GM21423 (cell line): ENCODE results near the gene SYNRG.

Source experiments
- ATAC-seq: cut with Tn5 transposase; IDR thresholded peaks from one replicate; pipeline ENCODE4 v1.9.1; 2021; ENCODE audit warnings: mild to moderate bottlenecking, moderate library complexity; ENCODE audit not compliant: unreplicated experiment

SYNRG gene

GRCh38 chr17:37605813-37606505, 3.3 kb downstream of the SYNRG start:
- ATAC-seq: no peak

DNA sequence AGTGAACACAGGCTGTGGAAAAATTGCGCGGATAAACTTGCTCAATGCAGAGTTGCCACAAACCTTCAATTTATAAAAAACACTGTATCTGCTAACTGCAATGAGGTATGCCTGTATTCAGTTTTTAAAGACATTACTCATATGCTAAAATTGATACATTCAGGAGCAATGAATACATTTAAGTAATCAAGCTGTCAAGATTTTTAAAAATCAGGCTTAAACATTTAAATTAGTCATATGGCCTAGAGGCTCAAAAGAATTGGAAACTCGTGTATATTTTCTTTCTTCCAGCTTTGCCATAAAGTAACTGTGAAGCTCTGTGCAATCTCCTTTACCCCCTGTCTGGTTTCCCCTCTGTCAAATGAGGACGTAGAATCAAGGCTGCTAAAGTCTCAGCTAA, 4.1 kb downstream of the SYNRG start:
- ATAC-seq: no peak

DNA sequence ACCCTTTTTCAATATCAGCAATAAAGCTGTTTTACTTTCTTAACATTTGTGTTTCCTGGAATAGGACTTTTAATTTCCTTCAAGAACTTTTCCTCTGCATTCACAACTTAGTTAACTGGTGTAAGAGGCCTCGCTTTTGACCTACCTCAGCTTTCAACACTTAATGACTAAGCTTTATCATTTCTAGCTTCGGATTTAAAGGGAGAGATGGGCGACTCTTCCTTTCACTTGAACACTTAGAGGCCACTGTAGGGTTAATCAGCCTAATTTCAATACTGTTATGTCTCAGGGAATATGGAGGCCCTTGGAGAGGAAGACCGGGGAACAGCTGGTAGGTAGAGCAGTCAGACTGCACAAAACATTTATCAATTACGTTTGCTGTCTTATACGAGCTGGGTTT, 4.7 kb downstream of the SYNRG start:
- no peak for ATAC-seq

DNA sequence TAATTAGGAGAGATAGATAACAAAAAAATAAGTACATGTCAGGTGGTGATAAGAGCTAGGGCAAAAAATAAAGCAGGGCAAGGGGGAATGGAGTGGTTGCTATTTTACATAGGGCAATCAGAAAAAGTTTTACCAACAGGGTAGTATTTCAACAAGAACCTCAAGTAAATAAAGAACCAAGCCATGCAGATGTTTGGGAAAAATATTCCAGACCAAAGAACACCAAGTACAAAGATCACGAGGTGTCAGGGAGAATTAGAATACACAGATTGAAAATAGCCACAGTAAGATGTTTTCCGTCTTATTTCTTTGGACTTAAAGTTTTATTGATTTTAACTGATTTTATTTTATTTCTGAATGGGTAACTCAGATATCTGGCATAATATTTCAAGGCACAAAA, 11.1 kb downstream of the SYNRG start:
- ATAC-seq: no peak

DNA sequence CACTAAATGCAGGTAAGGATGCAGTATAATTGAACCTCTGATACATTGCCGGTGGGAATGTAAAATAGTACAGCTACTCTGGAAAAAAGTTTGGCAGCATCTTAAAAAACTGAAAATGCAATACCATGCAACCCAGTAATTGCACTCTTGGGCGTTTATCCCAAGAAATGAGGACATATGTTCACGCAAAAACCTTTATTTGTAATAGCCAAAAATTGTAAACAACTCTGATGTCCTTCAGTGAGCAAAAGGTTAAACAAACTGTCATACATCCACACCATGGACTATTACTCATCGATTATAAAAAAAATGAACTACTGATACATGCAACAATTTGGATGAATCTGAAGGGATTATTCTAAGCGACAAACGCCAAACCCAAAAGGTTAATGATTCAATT, 16.9 kb downstream of the SYNRG start:
- ATAC-seq: no peak

DNA sequence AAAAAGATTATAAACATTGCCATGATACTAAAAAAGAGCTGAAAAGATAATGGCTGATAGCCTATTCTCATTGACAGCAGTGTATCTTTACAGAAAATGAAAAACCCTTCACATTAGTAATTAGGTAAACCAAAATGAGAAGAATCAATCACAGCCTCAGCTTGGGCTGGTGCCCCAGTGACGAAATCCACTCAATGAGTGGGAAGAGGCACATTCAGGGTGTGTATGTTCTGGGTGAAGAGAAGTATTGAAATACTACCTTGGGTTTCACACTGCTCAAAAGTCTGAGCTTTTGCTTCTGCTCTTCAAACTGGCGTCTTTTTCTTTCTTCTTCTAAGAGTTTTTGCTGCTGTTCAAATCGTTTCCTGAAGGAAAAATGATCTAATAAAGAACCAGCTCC, 24.2 kb downstream of the SYNRG start:
- no peak for ATAC-seq

GRCh38 chr17:37576281-37576680, 32.9 kb downstream of the SYNRG start:
- no peak for ATAC-seq

DNA sequence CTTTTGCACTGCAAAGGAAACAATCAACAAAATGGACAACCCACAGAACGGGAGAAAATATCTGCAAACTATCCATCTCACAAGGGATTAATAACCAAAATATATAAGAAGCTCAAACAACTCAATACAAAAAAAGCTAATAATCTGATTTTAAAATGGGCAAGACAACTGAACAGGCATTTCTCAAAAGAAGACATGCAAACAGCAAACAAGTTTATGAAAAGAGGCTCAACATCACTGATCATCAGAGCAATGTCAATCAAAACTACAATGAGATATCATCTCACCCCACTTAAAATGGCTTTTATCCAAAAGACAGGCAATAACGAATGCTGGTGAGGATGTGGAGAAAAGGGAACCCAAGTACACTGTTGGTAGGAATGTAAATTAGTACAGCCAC, 34.8 kb downstream of the SYNRG start:
- no peak for ATAC-seq

GRCh38 chr17:37571674-37572073, 37.5 kb downstream of the SYNRG start:
- no peak for ATAC-seq

DNA sequence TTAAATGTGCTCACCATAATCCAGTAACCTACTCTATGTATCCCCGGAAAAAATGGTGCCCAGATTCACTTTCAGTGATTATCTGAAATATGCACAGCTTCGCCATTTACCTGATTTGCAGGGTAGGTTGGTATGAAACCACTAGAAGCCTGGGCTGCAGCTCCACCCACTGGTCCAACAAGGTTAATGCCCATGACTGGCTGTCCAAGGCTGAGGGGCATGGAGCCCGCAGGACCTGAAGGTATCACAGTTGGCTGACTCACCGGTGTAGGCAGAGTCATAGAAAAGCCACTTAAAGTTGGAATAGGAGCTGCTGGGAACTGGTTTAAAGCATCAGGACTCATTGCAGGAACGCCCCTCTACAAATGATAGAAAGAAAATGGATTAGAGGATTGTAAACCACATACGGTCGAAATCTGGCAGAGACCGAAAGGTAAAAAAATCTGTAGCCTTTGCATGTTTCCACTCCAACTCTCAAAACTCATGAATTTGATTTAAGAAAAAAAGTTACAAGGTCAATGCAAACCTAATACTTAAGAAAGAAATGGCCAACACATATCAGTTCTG, 38.6 kb downstream of the SYNRG start:
- ATAC-seq: no peak

GRCh38 chr17:37568350-37569053, 40.7 kb downstream of the SYNRG start:
- ATAC-seq: no peak

DNA sequence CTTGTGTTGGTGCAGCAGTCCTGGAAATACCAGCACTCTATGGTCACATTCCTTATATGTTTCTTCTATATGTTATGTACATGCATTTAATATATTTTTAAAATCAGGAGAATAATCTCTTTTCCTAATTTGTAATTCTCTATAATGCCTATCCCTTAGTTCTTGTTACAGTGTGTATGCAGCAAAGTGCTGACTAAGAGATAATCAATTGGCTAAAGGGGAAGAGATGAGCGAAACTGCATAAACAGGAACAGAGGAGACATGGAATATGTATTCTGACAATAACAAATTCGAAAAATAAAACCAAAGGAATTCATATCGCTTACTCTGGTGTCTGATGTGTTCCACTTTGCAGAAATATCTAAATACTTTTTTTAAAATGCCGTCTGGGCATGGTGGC, 41.7 kb downstream of the SYNRG start:
- no peak for ATAC-seq

- ATAC-seq: no peak
These were observed 42.1 kb downstream of the SYNRG start for GRCh38 chr17:37567137-37567536.

DNA sequence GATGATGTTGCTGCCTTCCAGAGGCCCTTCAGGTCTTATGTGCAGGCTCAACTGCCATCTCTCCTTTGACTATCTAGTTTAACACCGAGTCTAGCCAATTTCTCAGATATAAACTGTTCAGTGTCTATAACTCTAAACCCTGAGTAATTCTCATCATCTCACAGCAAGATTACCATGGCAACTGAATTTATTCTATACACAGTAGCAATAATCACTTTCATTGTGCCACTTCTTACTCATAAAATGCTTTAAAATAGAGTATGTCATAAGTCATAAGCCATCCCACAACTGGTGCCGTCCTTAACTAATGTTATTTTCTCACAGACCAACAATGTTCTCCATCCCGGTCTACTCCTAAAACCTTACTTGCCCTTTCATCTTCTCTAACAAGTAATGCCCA, 45.0 kb downstream of the SYNRG start:
- ATAC-seq: no peak

GRCh38 chr17:37562016-37562745, 47.0 kb downstream of the SYNRG start:
- no peak for ATAC-seq

GRCh38 chr17:37558299-37558698, 50.9 kb downstream of the SYNRG start:
- no peak for ATAC-seq

DNA sequence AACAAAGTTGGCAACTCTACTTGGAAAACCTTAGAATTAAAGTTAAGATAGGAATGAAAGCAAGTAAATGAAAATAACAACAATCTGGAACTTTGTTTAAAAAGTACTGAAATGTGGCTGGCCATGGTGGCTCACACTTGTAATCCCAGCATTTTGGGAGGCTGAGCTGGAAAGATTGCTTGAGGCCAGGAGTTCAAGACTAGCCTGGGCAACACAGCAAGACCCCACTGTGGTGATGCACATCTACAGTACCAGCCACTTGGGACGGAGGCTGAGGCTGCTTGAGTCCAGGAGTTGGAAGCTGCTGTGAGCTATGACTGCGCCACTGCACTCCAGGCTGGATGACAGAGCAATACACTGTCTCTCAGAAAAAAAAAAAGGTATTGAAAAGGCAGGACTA, 51.7 kb downstream of the SYNRG start:
- ATAC-seq: no peak

GRCh38 chr17:37555386-37555785, 53.8 kb downstream of the SYNRG start:
- no peak for ATAC-seq

DNA sequence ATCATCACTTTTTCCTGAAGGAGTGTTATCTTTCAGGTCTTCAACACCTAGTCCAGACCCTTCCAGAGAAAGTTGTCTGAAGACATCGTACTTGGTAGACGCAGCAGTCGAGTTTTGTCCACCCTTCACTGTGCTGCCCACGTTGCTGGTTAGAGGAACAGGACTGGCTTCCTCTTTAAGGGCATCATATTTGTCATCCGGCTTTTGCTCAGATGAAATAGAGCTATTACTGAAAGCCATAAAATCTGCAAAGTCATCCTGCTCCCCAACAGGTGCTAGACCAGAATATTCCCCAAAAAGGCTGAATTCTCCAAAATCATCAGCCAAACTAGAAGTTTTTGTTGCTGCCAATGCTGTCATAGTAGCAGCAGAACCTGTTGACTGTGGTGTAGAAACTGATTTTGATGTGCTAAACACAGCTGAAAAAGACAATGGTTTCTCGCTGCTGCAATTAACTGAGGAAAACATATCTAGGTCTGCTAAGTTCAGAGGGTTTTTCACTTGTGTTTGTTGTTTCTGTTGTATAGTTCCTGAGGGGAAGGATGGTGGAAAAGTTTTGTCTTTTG, 55.7 kb downstream of the SYNRG start:
- no peak for ATAC-seq

DNA sequence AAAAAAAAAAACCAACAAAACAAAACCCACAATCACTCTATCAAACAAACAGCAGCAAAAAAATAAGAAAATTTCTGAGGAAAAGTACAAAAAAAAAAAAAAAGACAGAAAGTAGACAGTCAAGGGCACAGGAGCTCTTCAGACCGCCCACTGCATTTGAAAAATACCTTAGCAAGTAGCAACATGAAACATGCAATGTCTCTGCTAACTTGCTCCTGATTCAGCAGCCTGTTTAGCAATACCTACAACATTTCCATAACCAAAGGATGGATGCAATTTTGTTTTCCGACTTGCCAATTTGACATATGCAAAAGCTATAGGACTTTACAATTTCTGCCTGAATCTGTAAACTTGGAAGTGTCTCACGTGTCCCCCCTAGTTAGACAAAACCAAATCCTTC, 57.4 kb downstream of the SYNRG start:
- ATAC-seq: no peak

DNA sequence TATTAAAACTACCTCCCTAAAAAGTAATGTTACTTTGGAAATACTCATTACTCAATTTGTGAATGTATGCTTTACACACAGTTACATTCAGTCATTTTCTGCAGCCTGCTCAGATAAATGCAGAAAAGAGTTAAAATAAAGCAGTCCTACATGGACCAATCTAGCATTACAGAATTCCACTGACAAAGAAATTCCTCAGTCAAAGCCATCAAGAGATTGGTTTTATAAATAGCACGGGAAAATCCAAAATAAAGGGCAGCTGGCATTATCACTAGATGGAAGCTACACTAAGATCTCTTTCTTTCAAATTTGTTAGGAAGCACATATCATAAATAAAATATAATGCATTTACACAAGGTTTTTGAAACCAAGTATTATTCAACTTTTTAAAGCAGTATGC, 61.2 kb downstream of the SYNRG start:
- no peak for ATAC-seq
